Measurements from ENCODE around the gene INPP5D.
"Not testable (repeated sequence)": the region's sequence is repeated elsewhere in the genome, so short reads cannot be mapped to it uniquely, and the experiment has no call there.

INPP5D gene

DNA sequence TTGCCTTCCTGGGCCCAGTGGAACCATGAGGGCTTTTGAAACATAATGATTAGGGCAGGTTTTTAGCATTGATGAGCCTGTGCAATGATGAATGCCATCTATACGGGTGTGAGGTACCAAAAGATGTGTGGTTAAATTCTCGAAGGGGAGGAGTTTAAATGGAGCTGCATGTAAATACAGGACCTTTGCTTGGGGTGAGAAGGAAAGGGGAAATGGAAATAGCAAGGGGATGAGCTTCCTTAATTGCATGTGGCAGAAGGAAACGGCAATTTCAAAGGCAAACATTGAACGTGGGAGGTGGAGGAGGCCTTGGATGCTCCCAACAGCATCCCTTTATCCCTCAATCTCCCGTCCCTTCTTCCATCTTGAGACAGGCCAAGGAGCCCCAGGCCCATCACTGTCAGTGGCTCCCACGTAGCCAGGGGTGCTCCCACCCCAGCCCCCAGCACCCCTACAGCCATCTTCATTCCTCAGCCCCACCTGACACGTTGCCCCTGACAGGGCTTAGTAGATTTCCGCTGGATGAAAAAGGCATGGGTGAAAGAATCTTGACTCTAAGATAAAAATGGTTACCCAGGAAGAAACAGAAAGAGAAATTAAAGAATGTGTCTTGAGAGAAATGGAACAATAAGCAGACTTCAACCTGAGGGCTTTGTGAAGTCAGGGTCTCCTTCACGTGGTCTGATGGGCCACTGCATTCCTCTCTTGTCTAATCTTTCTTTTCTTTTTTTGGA is 32.5 kb downstream of the INPP5D start:
- DNase-seq (ENCODE audit: low read depth) = no peak
- TF ChIP-seq, protein P1, sequence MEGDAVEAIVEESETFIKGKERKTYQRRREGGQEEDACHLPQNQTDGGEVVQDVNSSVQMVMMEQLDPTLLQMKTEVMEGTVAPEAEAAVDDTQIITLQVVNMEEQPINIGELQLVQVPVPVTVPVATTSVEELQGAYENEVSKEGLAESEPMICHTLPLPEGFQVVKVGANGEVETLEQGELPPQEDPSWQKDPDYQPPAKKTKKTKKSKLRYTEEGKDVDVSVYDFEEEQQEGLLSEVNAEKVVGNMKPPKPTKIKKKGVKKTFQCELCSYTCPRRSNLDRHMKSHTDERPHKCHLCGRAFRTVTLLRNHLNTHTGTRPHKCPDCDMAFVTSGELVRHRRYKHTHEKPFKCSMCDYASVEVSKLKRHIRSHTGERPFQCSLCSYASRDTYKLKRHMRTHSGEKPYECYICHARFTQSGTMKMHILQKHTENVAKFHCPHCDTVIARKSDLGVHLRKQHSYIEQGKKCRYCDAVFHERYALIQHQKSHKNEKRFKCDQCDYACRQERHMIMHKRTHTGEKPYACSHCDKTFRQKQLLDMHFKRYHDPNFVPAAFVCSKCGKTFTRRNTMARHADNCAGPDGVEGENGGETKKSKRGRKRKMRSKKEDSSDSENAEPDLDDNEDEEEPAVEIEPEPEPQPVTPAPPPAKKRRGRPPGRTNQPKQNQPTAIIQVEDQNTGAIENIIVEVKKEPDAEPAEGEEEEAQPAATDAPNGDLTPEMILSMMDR (IDR thresholded peaks at IDR 0.05; ENCODE audit: low read depth, low read length, missing control alignments) = no peak
- no peak overlapping the region for H3K4me3 ChIP-seq (ENCODE audit: low read depth, low read length)

DNA sequence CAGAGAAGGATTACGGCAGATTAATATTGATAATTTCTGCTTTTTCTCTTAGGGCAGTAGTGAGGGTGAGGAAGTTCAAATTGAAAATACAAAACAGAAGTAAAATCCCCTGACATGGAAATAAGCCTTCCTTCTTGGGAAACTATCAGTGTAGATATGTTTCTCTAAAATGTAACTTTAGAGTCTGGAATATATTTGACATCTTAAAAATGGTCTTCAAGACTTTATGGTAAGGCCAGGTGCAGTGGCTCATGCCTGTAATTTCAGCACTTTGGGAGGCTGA is 33.0 kb downstream of the INPP5D start:
- TF ChIP-seq, protein P1 (IDR thresholded peaks at IDR 0.05; ENCODE audit: low read depth, low read length, missing control alignments) = no peak
- DNase-seq (ENCODE audit: low read depth) = no peak
- no peak overlapping the region for H3K4me3 ChIP-seq (ENCODE audit: low read depth, low read length)

DNA sequence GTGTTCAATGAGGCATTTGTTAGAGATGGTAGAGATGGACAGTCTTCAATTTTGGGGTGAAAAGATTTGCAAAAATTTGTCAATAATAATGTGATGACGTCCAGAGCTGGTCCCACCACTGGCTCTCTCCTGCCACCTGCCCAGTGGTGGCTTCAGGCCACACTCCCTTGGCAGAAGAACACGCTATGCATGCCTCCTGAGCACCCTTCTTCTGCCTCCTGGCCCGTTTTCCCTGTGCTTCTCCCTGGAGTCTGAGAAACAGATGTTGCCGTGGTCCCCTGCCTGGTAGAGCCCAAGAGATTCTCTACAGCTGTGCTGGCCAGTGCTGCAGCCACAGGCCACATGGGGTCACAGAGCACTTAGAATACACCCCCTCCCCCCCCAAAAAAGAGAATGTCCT is 33.6 kb downstream of the INPP5D start:
- no peak overlapping the region for H3K4me3 ChIP-seq (ENCODE audit: low read depth, low read length)
- no peak for DNase-seq (ENCODE audit: low read depth)
- TF ChIP-seq, protein P1 (IDR thresholded peaks at IDR 0.05; ENCODE audit: low read depth, low read length, missing control alignments) = no peak

DNA sequence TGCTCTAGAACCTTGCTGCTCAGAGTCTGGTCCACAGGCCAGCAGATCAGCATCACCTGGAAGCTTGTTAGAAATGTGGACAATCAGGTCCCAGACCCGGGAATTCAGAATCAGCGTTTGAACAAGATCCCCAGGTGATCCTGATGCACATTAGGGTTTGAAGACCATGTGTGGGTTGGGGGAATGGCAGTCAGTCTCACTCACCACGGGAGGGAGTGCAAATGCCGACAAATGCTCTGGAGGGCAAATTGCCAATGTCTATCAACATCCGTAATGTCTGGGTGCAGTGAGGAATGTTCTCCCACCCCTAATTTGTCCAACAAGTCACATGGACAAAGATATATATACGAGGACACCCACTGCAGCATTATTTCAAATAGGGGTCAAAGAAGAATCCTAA is 34.5 kb downstream of the INPP5D start:
- TF ChIP-seq, protein P1 (IDR thresholded peaks at IDR 0.05; ENCODE audit: low read depth, low read length, missing control alignments) = no peak
- H3K4me3 ChIP-seq (ENCODE audit: low read depth, low read length) = no peak overlapping the region
- no peak for DNase-seq (ENCODE audit: low read depth)

DNA sequence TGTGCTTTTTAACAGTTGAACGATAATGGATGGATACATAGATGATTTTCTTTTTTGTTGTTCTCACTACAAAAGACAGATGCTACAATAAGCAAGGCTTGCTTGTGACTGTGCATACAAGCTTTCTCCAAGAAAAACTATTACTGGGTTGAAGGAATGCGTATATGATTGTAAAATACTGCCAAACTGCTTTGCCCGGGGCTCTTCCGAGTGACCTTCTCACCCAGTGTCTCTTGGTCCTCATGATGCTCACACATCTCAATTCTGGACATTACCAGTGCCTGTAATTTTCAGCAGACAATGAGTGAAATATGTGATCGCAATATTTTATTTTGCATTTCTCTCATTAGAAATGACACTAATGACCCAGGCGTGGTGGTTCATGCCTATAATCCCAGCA is 35.9 kb downstream of the INPP5D start:
- DNase-seq (ENCODE audit: low read depth) = no peak
- H3K4me3 ChIP-seq (ENCODE audit: low read depth, low read length) = no peak overlapping the region
- TF ChIP-seq, protein P1 (IDR thresholded peaks at IDR 0.05; ENCODE audit: low read depth, low read length, missing control alignments) = no peak

DNA sequence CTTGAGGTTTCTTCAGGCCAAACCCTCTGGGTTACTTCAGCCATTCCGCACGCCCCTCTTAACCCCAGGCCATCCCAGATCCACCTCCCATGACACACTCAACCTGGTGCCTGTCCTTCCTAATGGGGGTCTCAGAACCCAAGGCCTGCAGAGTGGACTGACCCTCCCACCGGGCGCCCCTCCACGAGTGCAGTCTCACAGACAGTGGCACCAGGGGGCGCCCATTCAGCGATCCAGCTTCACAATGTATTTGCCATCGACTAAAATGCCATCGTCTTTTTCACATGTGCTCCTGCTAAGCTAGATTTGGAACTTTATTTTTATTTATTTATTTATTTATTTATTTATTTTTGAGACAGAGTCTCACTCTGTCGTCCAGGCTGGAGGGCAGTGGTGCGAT is 38.5 kb downstream of the INPP5D start:
- no peak for DNase-seq (ENCODE audit: low read depth)
- H3K4me3 ChIP-seq (ENCODE audit: low read depth, low read length) = no peak overlapping the region
- TF ChIP-seq, protein P1 (IDR thresholded peaks at IDR 0.05; ENCODE audit: low read depth, low read length, missing control alignments) = peak; percentile 30

DNA sequence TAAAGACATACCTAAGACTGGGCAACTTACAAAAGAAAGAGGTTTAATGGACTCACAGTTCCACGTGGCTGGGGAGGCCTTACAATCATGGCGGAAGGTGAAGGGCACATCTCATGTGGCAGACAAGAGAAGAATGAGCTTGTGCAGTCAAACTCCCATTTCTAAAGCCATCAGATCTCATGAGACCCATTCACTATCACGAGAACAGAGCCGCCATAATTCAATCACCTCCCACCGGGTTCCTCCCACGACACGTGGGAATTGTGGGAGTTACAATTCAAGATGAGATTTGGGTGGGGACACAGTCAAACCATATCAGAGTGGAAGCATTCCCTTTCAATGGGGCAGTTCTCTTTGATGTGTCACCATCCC is 39.7 kb downstream of the INPP5D start:
- not testable (repeated sequence) for DNase-seq (ENCODE audit: low read depth); H3K4me3 ChIP-seq (ENCODE audit: low read depth, low read length)

All from GM12864 (cell line).